A549 (cell line): ENCODE results near the gene CCPG1.

Experiments
- CHD2 ChIP-seq: fragments of 150-350 bp; IDR thresholded peaks from 2 replicates; pipeline ENCODE4 v1.6.1; 2014; ENCODE audit warnings: low read length; ENCODE audit not compliant: partially characterized antibody
- CHD4 ChIP-seq: fragments of 200-600 bp; sonication (generic); IDR thresholded peaks from 2 replicates; pipeline ENCODE4 v1.6.1; 2016; ENCODE audit warnings: antibody characterized with exemption, mild to moderate bottlenecking, borderline replicate concordance
- EP300 ChIP-seq, 2 experiments: fragments of >200 bp; sonication (Bioruptor Twin); formaldehyde crosslinking; IDR thresholded peaks; 2 replicates in 1 of 2; 3 replicates in 1 of 2; pipeline ENCODE4 v1.6.1; 2016 to 2017
- ESRRA ChIP-seq: fragments of 150-350 bp; IDR thresholded peaks from 2 replicates; pipeline ENCODE4 v1.6.1; 2014; ENCODE audit warnings: mild to moderate bottlenecking, low read length, borderline replicate concordance
- POLR2A ChIP-seq: IDR thresholded peaks from 2 replicates; pipeline ENCODE4 v1.6.1; 2012; ENCODE audit warnings: mild to moderate bottlenecking, low read length
- RFX5 ChIP-seq: fragments of 450-650 bp; IDR thresholded peaks from 2 replicates; pipeline ENCODE4 v1.7.1; 2014; ENCODE audit warnings: antibody characterized with exemption, mild to moderate bottlenecking, moderate library complexity
- SMC3 ChIP-seq: fragments of >200 bp; sonication (Bioruptor Twin); formaldehyde crosslinking; IDR thresholded peaks from 3 replicates; pipeline ENCODE4 v1.6.1; 2018; ENCODE audit warnings: inconsistent platforms
- ZFP36 ChIP-seq: fragments of 450-650 bp; IDR thresholded peaks from 2 replicates; pipeline ENCODE4 v1.6.1; 2014; ENCODE audit warnings: borderline replicate concordance; ENCODE audit not compliant: partially characterized antibody
- TF ChIP-seq, protein P1 (sequence below): fragments of >200 bp; sonication (Bioruptor Twin); formaldehyde crosslinking; IDR thresholded peaks from 3 replicates; pipeline ENCODE4 v1.5.1; 2016
- TF ChIP-seq, protein P2 (sequence below): fragments of 200-600 bp; sonication (generic); IDR thresholded peaks from 2 replicates; pipeline ENCODE4 v1.6.1; 2016; ENCODE audit warnings: antibody characterized with exemption, mild to moderate bottlenecking, moderate library complexity

DNA sequence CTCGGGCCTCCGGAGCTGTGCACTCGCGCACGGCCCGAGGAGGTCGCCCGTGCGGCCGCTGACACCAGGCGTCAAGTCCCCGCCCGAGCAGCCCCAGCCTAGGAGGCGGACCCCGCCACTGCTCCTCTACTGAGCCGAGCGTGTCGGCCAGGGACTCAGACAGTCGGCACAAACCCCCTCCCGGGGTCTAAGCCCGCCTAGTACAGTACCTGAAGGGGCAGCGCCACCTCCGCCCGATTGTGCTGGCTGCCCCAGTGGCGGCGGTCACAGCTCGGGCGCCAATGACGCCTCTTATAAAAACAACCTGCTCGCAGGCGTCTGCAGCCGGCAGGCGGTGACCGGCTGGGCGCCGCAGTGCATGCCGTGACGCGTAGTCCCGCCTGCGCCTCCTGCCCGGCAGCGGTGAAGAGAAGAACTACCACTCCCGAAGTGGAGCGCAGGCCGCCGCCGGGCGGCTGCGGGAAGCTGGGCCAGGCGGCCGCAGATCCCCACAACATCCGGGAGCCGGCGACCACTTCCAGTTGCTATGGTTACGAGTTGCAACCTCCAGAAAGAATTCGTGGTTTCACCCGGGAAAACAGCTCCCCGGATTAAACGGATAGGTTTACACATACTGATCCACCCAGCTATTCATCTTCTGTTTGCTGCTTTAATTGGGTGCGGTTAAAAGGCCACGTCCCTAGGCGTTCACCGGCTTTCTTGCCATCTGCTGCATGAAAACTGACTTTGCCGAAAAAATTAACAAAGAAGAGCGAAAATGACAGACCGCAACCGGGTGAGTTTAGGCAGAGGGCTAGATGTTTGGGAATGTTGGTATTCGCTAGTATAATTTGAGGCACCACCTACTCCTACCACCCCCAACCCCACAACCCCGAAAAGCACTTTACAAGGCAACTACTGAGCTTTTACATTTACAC is at the start of gene CCPG1, which contains the start of gene PIERCE2:
- TF ChIP-seq, protein P1, sequence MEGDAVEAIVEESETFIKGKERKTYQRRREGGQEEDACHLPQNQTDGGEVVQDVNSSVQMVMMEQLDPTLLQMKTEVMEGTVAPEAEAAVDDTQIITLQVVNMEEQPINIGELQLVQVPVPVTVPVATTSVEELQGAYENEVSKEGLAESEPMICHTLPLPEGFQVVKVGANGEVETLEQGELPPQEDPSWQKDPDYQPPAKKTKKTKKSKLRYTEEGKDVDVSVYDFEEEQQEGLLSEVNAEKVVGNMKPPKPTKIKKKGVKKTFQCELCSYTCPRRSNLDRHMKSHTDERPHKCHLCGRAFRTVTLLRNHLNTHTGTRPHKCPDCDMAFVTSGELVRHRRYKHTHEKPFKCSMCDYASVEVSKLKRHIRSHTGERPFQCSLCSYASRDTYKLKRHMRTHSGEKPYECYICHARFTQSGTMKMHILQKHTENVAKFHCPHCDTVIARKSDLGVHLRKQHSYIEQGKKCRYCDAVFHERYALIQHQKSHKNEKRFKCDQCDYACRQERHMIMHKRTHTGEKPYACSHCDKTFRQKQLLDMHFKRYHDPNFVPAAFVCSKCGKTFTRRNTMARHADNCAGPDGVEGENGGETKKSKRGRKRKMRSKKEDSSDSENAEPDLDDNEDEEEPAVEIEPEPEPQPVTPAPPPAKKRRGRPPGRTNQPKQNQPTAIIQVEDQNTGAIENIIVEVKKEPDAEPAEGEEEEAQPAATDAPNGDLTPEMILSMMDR: no peak; the same call in none of the 3 replicates
- TF ChIP-seq EP300 (IDR thresholded peaks at IDR 0.05) (no peak), ESRRA (no peak), POLR2A (peak; percentile 57), RFX5 (peak; percentile 68), CHD4 (no peak), SMC3 (peak; percentile 34; the same call in 2 of the 3 replicates), ZFP36 (no peak), CHD2 (no peak)
- TF ChIP-seq, protein P2, sequence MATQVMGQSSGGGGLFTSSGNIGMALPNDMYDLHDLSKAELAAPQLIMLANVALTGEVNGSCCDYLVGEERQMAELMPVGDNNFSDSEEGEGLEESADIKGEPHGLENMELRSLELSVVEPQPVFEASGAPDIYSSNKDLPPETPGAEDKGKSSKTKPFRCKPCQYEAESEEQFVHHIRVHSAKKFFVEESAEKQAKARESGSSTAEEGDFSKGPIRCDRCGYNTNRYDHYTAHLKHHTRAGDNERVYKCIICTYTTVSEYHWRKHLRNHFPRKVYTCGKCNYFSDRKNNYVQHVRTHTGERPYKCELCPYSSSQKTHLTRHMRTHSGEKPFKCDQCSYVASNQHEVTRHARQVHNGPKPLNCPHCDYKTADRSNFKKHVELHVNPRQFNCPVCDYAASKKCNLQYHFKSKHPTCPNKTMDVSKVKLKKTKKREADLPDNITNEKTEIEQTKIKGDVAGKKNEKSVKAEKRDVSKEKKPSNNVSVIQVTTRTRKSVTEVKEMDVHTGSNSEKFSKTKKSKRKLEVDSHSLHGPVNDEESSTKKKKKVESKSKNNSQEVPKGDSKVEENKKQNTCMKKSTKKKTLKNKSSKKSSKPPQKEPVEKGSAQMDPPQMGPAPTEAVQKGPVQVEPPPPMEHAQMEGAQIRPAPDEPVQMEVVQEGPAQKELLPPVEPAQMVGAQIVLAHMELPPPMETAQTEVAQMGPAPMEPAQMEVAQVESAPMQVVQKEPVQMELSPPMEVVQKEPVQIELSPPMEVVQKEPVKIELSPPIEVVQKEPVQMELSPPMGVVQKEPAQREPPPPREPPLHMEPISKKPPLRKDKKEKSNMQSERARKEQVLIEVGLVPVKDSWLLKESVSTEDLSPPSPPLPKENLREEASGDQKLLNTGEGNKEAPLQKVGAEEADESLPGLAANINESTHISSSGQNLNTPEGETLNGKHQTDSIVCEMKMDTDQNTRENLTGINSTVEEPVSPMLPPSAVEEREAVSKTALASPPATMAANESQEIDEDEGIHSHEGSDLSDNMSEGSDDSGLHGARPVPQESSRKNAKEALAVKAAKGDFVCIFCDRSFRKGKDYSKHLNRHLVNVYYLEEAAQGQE: no peak; the same call in 1 of the 2 replicates
